ENCODE measurements around the gene PSTPIP2.
"Not testable (repeated sequence)": the region's sequence is repeated elsewhere in the genome, so short reads cannot be mapped to it uniquely, and the experiment has no call there.

PSTPIP2 gene

GRCh38 chr18:46071653-46072375 is at the start of gene PSTPIP2:
Gene PSTPIP2 (minus strand): TSS chr18:46072260. CDS start chr18:46072188, 72 bp downstream.
- peak; percentile 62 for DNase-seq

DNA sequence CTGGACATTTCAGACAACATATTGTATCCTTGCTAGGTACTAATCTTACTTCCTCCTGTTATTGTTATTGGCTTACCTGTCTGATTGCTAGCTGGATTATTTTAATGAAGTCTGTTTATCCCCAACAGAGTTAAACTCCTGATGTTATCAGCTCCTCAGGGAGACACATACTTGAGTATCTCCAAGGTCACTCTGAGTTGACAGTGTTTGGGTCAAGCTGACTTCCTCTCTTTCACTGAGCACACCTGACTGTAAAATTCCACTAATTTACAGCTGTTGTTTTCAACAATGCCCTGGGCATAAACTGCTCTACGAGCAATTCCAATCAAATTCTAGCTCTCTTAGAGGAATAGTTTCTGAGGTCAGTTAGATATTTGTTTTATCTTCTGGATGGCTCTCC is 41.7 kb upstream of the PSTPIP2 start:
- DNase-seq = no peak

GRCh38 chr18:46110406-46110805 is 38.3 kb upstream of the PSTPIP2 start:
- no peak for DNase-seq

DNA sequence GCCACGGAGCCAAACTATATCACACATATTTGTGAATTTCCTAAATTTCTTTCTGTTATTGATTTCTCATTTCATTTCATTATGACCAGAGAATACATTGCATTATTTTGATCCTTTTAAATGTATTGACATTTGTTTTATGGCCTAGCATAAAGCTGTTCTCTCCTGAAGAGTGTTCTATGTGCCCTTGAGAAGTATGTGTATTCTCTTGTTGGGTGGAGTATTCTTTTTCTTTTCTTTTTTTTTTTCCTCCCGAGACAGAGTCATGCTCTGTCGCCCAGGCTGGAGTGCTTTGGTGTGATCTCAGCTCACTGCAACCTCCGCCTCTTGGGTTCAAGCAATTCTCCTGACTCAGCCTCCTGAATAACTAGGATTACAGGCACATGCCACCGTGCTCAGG is 37.3 kb upstream of the PSTPIP2 start:
- DNase-seq = no peak

- DNase-seq = peak; percentile 80
Measured at GRCh38 chr18:46104128-46104911, 32.3 kb upstream of the PSTPIP2 start, which contains the start of gene HAUS1. Gene HAUS1 (plus strand): TSS chr18:46104385. CDS start chr18:46104412, 27 bp downstream.

- no peak for DNase-seq
Measured at GRCh38 chr18:46099463-46099862, 27.4 kb upstream of the PSTPIP2 start.

- DNase-seq = no peak
Measured at GRCh38 chr18:46098616-46098933, 26.5 kb upstream of the PSTPIP2 start.

DNA sequence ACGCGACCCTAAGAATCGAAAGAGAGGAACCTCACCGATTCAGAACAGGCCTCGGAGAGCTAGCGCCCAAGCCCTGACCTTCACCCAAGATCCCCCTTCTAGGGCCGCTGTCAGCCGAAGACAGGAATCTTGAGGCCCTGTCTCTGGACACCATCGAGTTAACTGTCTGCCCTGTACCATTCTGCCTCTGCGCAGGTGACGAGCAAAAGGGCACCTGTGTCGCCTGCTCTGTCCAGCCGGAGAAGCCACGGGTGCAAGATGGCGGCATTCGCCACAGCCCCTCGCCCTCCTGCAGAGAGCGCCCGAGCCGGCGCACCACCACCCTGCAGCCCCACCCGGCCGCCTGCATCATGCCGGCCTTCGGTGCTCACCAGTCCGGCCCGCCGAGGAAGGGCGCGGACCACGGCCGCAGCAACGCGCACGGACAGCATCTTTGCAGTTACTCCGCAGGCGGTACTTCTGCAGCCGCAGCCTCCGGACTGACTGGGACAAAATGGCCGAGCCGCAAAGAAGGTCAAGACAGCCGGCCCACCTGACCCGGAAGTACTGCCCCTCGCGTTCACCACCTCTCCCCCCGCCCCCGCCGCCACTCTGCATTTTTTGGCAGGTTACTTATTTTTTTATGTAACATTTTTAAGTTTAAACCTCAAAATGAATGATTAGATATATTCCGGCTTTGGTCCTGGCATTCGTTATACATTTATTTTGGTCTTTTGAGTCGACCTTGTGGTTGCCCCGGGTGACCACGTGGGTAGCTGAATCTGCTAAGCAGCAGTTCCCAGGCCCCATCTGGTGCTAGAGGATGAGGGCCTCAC is 25.9 kb upstream of the PSTPIP2 start, which contains the start of gene ATP5F1A:
TSS of gene ATP5F1A (minus strand) at position 496 of the 815 bp plus-strand sequence. CDS start at position 431, 65 bp downstream.
- peak; percentile 84 for DNase-seq

DNA sequence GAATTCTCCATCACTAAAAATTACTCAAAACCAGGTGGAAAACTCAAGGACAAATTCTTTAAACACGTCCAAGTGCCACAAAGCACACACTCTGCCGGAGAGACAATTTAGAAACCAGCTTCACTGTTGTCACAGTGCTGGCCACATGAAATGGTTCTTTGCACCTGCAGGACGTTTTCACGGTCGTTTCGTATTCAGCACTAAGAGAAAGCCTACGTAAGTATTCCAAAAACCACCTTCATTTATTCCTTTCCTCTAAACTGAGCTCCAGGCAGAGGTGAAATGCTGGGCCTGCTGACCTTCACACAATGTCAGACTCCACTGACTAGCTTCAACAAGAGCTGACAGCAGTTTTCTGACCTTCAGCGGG is 25.4 kb upstream of the PSTPIP2 start:
- no peak for DNase-seq

DNA sequence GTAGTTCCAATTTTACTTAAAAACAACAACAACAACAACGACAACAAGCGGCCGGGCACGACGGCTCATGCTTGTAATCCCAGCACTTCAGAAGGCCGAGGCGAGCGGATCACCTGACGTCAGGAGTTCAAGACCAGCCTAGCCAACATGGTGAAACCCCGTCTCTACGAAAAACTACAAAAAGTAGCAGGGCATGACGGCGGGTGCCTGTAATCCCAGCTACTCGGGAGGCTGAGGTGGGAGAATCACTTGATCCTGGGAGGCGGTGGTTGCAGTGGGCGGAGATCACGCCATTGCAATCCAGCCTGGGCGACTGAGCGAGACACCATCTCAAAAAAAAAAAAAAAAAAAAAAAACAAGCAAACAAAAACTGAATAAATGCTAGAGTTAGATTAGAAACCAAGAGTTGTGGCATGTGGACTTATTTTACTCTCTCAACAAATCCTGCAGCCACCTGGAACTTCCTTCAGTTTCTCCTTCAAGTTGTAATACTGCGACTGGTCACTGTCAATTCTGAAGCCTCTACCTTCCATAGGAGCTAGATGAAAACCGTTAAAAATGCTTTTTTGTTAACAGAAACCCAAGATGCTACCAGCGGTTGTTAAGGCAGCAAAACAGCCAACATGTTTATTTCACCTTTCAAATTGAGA is 24.7 kb upstream of the PSTPIP2 start:
- DNase-seq = no peak

GRCh38 chr18:46095532-46095931 is 23.5 kb upstream of the PSTPIP2 start:
- DNase-seq = no peak

- not testable (repeated sequence) for DNase-seq
Measured at GRCh38 chr18:46088501-46088900, 16.4 kb upstream of the PSTPIP2 start.

DNA sequence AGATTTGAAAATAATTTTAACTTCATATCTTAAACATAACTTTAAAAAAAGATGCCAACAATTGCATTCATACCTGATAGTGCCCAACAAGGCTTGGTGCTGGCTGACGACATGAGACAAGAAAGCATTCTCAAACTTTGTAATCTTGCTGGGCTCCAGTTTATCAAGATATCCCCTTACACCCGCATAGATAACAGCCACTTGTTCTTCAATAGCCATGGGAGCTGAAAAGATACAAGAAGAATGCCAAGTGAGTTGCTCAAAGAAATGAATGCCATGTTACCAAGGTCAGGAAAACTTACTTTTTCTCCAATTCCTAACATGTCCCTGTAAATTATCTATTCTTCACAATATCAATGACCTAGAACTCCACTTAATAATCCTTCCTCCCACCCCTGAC is 12.4 kb upstream of the PSTPIP2 start:
- no peak for DNase-seq

GRCh38 chr18:46080156-46080555 is 8.1 kb upstream of the PSTPIP2 start:
- DNase-seq = no peak

DNA sequence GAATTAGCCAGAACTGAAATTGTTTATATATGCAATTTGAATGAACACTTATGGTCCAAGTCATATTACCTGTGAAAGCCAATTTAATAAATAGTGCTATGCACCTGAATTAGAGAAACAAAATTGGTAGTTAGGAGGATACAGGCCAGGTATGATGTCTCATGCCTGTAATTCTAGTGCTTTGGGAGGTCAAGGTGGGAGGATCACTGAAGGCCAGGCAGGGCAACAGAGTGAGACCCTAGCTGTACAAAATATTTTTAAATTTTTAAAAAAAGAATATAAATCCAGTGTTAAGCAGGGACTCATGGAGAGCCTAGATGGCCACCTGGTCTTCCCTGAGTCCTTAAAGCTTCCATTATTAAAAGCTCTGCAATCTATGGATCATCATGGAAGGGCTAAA is 7.3 kb upstream of the PSTPIP2 start:
- DNase-seq = no peak

- no peak for DNase-seq
Measured at GRCh38 chr18:46073474-46074331, 1.6 kb upstream of the PSTPIP2 start.

GRCh38 chr18:46072959-46073358 is 899 bp upstream of the PSTPIP2 start:
- DNase-seq = no peak

- DNase-seq = no peak
Measured at GRCh38 chr18:46072376-46072867, 362 bp upstream of the PSTPIP2 start.

DNA sequence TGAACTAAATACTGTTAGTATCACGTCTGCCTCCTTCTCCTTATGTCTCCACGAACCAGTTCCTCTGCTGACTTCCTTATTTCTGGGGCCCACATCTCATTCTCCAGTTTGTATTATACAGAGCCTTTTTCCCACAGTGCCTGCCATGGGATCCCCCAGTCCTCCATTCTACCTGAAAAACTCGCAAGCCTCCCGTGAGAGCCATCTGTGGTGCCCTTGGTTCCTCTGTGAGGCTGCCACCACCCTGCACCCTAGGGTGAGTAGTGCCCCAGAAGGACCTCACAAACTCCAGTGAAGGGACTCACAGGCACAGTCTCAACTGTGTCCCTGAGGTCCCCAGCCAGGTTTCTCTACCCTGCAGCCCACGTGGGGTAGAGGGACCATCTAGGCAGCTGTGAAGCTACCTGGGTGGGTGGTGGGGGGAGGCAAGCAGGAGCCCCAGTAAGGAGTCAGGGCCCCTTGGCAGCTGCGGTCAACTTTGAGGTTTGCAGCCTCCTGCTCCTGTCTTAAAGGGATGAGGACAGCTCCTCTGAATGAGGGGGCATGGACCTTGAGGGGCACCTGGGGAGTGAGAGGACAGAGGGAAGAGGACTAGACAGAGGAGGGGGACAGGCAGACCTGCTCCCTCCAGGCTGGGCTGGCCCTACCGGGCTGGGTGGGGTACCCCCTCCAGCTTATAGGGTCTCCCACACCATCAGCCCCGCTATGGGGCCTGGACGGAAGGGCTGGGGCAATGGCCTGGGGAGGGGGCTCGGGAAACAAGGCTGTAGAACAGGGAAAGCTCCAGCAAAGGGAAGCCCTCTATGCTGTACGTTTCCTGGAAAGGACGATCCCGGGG is 1.0 kb downstream of the PSTPIP2 start:
- DNase-seq = no peak

- no peak for DNase-seq
Measured at GRCh38 chr18:46070232-46070631, 1.8 kb downstream of the PSTPIP2 start.

- DNase-seq = no peak
Measured at GRCh38 chr18:46069524-46069923, 2.5 kb downstream of the PSTPIP2 start.

Measured in activated CD4-positive, CD25-positive, alpha-beta regulatory T cell treated with anti-CD3 and anti-CD28 coated beads, Interleukin-2, amount 50 U/mL, for 72 hours (primary cell).